Colon (tissue), 2 donors: ENCODE measurements around the gene SMIM14.
"Not testable (repeated sequence)": the region's sequence is repeated elsewhere in the genome, so short reads cannot be mapped to it uniquely, and the experiment has no call there.

Source experiments
- FAIRE-seq: peaks from 2 replicates; lab custom pipeline; 2012; peaks lifted over from hg19 to GRCh38; lab: Jason Lieb, UNC
- donor health status: control.
- donor health status: control.

Gene SMIM14

DNA sequence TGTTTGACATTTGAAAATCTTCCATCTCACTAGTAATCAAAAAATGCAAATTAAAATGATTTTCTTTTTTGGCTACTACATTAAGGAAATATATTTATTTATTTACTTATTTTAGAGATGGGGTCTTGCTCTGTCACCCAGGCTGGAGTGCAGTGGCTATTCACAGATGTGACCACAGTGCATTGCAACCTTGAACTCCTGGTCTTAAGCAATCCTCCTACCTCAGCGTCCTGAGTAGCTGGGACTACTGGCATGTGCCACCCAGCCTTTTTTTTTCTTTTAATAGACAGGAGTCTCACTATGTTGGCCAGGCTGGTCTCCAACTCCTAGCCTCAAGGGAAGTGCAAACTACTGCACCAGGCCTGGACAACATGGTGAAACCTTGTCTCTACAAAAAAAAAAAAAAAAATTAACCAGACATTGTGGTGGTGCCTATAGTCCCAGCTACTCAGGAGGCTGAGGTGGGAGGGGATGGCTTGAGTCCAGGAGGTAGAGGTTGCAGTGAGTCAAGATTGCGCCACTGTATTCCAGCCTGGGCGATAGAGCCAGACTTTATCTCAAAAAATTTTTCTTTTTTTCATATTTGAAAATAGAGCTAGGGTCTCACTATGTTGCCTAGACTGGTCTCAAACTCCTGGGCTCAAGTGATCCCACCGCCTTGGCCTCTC lies 4.4 kb upstream of the SMIM14 start:
- no peak for FAIRE-seq

DNA sequence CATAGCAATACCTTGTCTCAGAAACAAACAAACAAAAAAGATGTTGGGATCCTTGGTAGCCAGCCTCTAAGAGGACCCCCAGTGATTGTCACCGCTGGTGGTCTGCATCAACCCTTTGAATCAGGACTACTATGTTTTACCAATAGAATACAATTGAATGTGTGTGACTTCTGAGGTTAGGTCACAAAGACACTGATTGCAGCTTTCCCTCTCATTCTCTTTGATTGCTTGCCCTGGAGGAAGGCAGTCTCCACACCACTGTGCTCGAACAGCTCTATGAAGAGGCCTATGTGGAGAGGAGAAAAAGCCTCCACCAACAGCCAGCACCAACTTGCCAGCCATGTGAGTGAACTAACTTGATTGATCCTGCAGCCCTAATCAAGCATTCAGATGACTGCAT lies 2.8 kb upstream of the SMIM14 start:
- FAIRE-seq: no peak

DNA sequence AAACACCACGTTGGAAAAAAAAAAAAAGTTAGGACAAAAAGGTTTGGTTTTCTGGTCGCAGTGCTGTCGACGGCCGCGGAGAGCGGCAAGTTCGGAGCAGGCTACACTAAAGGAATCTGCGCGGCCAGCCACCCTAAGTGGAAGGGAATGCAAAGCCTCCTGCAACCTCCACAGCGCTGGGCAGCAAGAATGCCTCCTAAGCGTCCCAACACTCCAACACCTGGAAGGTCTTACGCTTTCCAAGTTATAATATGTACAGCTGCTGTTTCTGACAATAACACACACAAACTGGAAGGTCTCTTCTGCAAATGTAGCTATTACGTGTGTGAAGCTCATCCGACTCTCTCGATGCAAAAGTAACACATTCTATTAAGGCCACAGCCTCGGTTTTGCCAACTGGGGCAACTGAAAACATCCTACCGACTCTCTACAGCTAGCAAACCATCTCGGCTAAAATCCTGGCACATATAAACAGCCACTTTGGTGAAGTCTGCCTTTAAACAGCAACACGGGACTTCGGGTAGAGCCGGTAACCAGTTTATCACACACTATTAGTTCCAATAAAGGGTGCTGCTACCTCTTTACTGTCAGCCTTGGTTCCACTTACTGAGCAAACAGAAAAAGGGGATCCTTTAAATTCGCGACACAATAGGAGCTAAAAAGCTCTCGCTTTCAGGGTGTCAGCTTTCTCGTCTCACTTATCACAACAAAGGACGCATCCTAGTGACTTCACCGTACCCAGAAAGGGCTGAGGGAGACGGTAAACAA lies 895 bp downstream of the SMIM14 start:
- no peak for FAIRE-seq

DNA sequence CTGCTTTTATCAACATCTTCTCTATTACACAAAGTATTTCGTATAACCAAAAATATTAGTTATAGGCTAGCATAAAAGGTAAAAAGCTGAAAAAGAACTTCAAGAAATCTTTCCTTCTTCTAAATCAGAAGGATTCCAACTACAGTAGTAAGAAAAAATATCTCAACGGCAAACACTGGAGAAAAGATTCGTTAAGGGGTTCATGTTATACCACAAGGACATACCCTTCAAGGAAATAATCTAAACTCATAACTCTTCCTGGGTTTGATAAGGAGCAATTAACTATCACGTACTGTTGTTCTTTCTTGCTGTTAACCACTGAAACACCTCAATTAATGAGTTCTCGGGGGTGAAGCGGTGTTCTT lies 1.5 kb downstream of the SMIM14 start:
- no peak for FAIRE-seq

DNA sequence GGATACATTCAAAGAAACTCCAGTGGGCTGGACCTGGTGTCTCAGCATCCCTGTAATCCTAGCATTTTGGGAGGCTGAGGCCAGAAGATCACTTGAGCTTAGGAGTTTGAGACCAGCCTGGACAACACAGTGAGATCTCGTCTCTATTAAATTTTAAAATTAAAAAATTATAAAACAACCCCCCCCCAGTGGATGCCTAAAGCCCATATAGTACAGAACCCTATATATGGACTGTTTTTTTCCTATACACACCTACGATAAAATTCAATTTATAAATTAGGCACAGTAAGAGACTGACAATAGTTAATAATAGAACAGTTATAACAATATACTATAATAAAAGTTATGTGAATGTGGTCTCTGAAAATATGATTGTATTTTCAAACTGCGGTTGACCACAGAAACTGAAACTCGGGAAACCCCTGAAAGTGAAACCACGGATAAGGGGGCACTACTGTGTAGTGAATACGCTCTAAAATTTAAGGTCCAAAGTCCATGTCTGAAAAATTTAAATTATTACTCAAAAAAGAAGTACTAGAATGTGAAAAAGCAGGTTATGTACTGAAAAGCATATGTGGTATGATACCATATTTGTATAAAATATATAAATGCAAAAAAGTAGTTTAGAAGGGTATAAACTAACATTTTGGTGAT lies 2.0 kb downstream of the SMIM14 start:
- FAIRE-seq: peak; percentile 31

DNA sequence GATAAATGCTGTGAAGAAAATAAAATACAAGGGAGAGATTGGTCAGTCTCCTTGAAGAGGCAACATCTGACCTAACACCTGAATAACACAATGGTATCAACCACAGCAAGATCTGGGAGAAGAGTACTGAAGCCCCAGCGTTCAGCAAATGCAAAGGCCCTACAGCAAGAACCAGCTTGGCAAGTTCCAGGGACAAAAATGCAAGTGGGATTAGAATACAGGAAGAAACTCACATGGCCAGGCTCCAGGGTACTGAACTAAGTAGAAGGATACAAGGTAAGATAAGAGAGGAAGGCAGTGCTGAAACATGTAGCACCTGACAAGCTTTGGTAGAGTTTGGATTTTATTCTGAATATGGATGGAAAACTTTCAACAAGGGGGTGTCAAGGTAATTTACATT lies 3.6 kb downstream of the SMIM14 start:
- no peak for FAIRE-seq

DNA sequence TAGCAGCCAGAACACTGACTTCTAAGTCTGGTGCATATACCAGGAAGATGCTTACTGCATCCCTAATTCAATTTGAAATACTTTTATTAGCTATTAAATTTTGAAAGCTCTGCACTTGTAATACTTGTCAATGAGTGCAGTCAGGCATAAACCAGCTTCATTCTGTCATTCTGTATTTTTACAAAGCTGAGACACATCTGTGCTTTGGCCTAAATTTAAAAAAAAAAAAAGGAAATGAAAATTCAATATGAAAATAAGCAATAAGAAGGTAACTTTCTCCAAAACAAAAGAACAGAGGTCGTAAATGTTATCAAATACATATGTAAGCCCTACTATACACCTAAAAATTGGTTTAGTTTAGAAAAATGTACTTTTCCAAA lies 7.0 kb downstream of the SMIM14 start:
- FAIRE-seq: no peak

DNA sequence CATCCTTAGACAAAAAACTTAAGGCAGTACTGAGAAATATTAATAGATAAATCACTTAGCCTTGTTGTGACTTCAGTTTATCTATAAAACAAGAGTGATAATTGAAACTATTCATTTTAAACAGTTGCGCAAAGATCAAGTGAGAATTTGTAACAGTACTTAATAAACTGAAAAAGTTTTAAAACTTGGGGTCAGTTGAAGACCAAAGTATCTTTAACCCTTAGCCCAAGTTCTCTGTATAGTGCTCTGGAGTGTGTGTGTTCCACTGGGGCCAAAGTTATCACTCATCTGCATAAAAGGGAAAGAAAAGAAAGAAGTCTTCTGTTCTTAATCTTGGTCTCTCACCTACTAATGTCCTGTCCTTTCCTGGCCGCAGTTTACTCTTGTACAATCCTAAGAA lies 11.3 kb downstream of the SMIM14 start:
- FAIRE-seq: no peak

DNA sequence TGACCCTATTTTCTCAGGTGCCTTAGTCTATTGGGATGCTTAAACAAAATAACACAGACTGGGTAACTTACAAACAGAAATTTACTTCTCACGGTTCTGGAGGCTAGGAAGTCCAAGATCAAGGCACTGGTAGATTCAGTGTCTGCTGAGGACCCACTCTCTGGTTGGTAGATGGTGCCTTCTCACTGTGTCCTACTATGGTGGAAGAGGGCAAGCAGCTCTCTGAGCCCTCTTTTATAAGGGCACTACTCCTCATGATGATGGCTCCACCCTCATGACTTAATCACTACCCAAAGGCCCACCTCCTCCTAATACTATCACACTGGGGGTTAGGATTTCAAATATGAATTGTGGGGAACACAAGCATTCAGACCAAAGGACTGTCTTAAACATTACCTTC lies 11.8 kb downstream of the SMIM14 start:
- no peak for FAIRE-seq

DNA sequence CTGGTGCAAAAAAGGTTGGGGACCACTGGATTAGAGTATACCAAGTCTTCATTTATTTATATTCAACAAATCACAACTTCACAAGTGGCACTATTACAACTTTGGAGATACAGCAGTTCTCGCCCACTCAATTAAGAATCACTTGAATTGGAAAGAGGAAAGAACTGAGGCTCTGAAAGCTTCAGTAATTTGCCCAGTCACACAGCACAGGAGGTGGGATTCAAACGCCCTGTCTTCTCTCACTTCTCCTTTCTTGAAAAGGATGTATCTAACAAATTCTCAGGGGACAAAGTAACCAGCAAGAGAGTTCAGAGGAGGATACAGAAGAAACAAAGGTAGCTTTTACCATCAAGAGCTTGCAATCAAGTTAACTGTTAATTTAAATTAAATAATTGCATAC lies 12.4 kb downstream of the SMIM14 start:
- FAIRE-seq: no peak

DNA sequence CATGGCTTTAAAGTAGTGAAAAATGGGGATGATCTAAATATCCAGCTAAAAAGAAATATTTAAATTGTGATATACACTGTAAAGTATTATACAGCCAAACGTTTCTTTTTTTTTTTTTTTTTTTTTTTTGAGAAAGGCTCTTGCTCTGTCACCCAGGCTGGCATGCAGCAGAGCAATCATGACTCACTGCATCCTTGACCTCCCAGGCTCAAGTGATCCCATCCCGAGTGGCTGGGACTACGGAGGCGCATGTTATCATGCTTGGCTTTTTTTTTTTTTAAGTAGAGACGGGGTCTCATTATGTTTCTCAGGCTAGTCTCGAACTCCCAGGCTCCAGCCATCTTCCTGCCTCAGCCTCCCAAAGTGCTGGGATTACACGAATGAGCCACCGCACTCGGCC lies 17.1 kb downstream of the SMIM14 start:
- no peak for FAIRE-seq

DNA sequence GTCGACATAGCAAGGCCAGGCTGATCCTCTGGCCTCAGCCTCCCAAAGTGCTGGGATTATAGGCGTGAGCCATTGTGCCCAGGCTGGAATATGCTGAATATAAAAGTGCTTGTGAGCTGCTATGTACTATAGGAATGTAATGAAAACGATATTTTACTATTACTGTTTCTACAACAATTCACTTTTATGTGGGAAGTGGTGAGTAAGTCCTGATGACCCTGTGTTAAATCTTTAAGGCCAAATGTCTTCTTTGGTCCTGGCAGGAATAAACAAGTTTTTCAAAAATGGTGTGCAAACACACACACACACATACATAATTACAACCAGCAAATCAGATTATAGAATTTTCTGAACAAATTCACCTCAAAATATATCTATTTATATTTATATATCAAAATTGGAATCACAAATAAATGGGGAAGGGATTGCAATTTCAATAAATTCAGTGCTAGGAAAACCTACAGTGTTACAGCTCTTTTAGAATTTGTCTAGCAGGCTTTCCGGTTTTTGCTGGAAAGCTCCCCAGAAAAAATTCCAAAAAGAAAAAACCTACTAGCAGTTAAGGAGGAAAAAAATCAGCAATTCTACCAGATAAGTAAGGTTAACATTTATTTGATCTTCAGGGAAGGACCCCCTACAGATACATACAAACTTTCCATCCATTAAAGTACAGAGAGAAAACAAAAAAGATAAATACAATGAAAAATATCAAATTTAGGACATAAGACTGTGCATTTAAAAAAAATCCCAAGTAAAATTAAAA lies 17.9 kb downstream of the SMIM14 start:
- no peak for FAIRE-seq

DNA sequence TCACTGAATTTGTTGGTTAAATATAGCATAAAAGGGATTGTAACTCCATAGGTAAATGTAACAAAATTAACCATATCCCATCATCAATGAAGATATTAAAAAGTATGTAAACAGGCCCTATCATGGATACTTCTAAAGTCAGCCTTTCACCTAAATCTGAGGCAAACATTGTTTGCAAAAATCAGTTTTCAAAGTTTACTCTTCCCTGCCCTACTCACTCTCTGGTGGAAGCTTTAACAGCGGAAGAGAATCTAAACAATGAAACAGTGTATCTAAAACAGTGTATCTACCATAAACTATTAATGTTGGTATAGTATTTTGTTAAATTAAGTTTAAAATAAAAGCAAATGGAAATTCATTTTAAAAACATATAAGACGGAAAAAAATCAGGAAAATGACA lies 21.1 kb downstream of the SMIM14 start:
- FAIRE-seq: no peak

DNA sequence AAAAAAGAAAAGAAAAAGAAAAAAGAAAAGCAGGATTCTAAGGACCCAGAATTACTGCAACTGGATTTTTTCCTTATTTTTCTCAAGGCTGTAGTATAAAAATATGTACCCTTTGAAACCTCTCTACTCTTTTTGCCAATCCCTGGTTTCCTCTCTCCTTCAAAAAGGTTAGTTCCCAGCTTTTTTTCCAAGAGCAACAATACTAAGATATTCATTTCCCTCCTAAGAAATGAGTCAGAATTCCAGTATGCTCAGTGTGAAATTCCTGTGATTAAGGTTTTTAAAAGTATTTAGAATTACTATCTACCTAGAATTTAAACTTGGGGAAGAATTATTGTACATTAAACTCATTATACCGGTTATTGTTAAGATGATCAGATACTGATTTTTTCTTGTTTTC lies 22.0 kb downstream of the SMIM14 start:
- no peak for FAIRE-seq

DNA sequence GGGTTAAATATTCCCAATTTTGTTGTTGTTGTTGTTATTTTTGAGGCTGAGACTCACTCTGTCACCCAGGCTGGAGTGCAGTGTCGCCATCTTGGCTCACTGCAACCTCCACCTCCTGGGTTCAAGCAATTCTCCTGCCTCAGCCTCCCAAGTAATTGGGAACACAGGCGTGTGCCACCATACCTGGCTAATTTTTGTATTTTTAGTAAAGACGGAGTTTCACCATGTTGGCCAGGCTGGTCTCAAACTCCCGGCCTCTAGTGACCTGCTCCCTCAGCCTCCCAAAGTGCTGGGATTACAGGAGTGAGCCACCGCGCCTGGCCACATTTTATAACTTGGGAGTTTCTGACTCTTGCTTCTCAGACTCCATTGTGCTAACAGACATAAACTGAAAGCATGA lies 22.6 kb downstream of the SMIM14 start:
- not testable (repeated sequence) for FAIRE-seq

DNA sequence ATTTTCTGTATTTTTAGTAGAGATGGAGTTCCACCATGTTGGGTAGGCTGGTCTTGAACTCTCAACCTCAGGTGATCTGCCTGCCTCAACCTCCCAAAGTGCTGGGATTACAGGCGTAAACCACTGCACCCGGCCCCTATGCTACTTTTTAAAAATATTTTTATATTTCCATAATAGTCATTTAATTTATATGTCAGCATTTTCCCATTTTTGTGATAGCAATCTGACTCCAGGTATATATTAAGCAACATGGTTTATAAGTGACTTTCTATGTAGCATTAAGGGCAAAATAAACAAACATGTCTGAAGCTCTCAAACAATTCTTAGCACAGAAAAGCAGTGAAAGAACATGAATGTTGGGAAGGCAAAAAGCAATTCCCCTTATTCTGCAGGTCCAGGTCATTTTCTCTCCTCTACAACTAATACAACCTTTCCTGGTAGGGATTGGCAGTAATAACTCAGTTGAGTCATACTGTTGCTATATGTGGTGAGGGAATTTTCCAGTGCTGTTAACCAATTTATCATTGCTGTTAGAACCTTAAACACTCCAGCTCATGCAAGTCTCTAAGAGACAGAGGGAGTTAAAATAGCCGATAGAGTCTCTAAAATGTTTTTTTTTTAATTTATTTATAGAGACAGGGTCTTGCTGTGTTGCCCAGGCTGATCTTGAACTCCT lies 24.0 kb downstream of the SMIM14 start:
- no peak for FAIRE-seq

DNA sequence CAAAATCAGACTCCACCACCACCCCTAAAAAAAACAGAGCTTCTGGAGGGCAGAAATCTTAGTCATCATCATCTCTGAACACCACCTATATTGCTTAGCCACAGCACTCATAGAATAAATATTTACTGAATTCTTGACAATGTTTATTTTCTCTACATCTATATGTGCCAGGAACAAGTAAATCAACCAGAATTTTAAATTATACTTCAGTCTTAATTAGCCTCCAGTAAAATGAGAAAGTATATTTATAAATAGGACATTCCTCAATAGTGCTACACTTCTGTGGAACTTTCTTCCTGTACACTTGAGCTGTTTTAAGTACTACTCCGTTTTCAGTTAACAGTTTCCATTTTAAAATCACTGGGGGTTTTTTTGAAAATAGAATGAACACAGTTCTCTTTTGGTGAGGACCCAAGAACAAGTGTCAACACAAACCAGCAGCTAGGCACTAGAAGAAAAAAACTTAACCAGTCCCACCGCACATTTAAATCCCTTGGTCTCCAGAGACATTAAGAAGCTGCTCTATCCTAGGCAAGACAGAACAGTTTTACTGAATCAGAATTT lies 25.5 kb downstream of the SMIM14 start:
- no peak for FAIRE-seq

DNA sequence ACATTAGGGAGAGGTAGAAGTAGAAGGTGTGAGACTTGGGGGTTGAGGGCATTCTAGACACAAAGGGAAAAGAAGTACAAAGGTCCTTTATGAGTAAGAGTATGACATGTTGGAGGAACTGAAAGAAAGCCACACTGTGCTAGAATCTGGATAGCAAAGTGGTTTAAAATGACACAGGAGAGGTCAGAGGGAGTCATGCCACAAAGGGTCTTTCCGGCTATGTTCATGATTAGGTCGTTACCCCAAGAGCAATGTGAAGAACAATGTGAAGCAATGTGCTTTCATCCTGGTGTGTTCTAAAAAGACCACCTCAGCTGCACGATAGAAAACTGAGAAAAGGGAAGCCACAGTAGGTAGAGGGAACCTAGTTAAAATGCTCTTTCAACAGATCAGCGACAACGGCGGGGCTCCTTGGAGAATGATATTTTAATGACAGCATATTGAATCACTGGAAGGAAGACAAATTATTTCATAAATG lies 29.2 kb downstream of the SMIM14 start:
- FAIRE-seq: no peak

DNA sequence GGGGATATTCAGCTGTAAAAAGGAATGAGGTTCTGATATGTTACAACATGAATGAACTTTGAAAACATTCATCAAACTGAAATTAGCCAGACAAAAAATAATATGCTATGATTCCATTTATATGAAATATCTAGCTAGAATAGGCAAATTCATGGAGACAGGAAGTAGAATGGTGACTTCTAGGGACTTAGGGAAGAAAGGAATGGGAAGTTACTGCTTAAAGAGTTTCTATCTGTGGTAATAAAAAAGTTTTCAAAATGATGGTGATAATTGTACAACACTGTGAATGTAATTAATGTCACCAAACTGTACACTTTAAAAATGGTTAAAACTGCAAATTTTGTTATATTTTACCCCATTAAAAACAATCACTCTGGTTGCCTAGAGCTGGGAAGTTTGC lies 30.2 kb downstream of the SMIM14 start:
- FAIRE-seq: no peak

DNA sequence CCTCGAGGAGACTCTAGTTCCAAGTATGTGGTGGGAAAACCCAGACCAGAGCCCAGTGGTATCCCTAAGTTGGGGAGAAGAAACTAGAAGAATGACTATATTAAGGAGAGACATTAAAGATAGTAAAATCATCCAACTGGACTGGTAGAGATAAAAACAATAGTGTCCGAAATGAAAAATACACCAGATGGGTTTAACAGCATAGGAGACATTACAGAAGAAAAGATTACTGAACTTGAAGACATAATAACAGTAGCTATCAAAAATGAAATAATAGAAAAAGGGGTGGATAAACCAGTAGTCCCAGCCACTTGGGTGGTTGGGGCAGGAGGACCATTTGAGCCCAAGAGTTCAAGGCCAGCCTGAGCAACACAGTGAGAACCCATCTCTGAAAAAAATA lies 31.9 kb downstream of the SMIM14 start:
- FAIRE-seq: no peak

DNA sequence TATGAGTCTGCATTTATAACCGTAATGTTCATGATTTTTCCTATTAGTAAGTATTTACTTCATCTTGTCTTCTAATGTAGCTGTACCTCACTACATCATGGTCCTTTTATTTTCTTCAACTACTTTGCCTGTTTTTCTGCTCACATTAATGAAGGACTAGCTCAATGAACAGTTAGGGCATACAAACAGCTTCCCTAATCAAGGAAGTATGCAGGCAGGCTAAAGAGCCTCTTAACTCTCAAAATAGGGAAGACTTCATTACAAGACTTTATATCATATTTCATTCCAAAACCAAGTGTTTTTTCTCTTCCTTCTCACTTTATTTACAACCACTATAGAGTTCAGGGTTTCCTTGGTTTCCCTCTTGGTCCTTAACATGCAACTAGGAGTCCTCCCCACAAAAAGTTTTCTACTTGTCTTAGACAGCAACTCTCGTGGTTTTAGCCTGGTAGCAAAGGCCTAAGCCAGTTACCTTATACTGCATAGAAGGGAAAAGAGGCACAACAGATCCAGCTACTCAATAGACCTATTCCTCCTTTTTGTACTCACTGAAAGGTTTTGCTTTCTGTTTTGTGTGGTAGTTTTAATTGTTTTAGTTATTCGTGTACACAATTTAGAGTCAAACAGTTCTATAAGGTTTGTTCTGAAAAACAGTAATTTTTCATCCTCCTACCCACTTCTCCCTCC lies 40.8 kb downstream of the SMIM14 start:
- no peak for FAIRE-seq
